SK-N-SH treated with all-trans-retinoic acid at 6 μM for 48 hours (cell line): ENCODE measurements around the gene NME1.

ENCODE experiments used
- ATAC-seq: fragments of 200-7000 bp; cut with Tn5 transposase; 3 replicates; pipeline ENCODE4 v1.9.1; 2020; ENCODE audit warnings: mild to moderate bottlenecking, moderate library complexity
- ARNTL ChIP-seq: fragments of 450-650 bp; formaldehyde crosslinking; IDR thresholded peaks from 2 replicates; pipeline ENCODE4 v1.5.0; 2020; ENCODE audit warnings: low read depth, mild to moderate bottlenecking, moderate library complexity, borderline replicate concordance
- BACH2 ChIP-seq: fragments of 250-450 bp; sonication (Bioruptor Pico); IDR thresholded peaks from 2 replicates; pipeline ENCODE4 v1.9.0; 2021; ENCODE audit warnings: mild to moderate bottlenecking, borderline replicate concordance
- CREB5 ChIP-seq: fragments of 250-450 bp; sonication (Bioruptor Pico); IDR thresholded peaks from 2 replicates; pipeline ENCODE4 v1.5.1; 2020; ENCODE audit warnings: low read depth, mild to moderate bottlenecking, moderate library complexity
- CSDC2 ChIP-seq: fragments of 250-450 bp; sonication (Bioruptor Pico); IDR thresholded peaks from 2 replicates; pipeline ENCODE4 v1.5.0; 2020; ENCODE audit warnings: mild to moderate bottlenecking, moderate library complexity
- CSRNP3 ChIP-seq: fragments of 250-450 bp; sonication (Bioruptor Pico); IDR thresholded peaks from 2 replicates; pipeline ENCODE4 v1.5.1; 2021; ENCODE audit warnings: mild to moderate bottlenecking, moderate library complexity
- ESRRG ChIP-seq: fragments of 250-450 bp; sonication (Bioruptor Pico); IDR thresholded peaks from 2 replicates; pipeline ENCODE4 v1.6.1; 2021; ENCODE audit warnings: mild to moderate bottlenecking
- GLIS3 ChIP-seq: fragments of 250-450 bp; sonication (Bioruptor Pico); IDR thresholded peaks from 2 replicates; pipeline ENCODE4 v1.5.0; 2020; ENCODE audit warnings: mild to moderate bottlenecking, moderate library complexity
- OSR1 ChIP-seq: fragments of 250-450 bp; sonication (Bioruptor Pico); IDR thresholded peaks from 2 replicates; pipeline ENCODE4 v1.8.0; 2022; ENCODE audit warnings: moderate library complexity, mild to moderate bottlenecking, inconsistent platforms
- PATZ1 ChIP-seq: fragments of 250-450 bp; sonication (Bioruptor Pico); IDR thresholded peaks from 2 replicates; pipeline ENCODE4 v1.8.0; 2020; ENCODE audit warnings: mild to moderate bottlenecking, moderate library complexity, borderline replicate concordance
- POU6F1 ChIP-seq: fragments of 250-450 bp; sonication (Bioruptor Pico); IDR thresholded peaks from 2 replicates; pipeline ENCODE4 v1.8.0; 2021; ENCODE audit warnings: low read depth, mild to moderate bottlenecking, moderate library complexity, borderline replicate concordance
- PPARA ChIP-seq: fragments of 250-450 bp; sonication (Bioruptor Pico); IDR thresholded peaks from 2 replicates; pipeline ENCODE4 v1.5.0; 2020; ENCODE audit warnings: mild to moderate bottlenecking, borderline replicate concordance
- RARB ChIP-seq: fragments of 250-450 bp; sonication (Bioruptor Pico); IDR thresholded peaks from 2 replicates; pipeline ENCODE4 v1.8.0; 2021; ENCODE audit warnings: mild to moderate bottlenecking, moderate library complexity
- SNAI2 ChIP-seq: fragments of 250-450 bp; sonication (Bioruptor Pico); IDR thresholded peaks from 2 replicates; pipeline ENCODE4 v1.5.0; 2020; ENCODE audit warnings: mild to moderate bottlenecking, moderate library complexity
- TCF4 ChIP-seq: fragments of 250-450 bp; sonication (Bioruptor Pico); IDR thresholded peaks from 2 replicates; pipeline ENCODE4 v1.8.0; 2021; ENCODE audit warnings: mild to moderate bottlenecking, moderate library complexity, borderline replicate concordance
- TOX ChIP-seq: fragments of 250-450 bp; sonication (Bioruptor Pico); IDR thresholded peaks from 2 replicates; pipeline ENCODE4 v1.8.0; 2021; ENCODE audit warnings: mild to moderate bottlenecking, moderate library complexity, borderline replicate concordance
- TSHZ2 ChIP-seq: fragments of 250-450 bp; sonication (Bioruptor Pico); IDR thresholded peaks from 2 replicates; pipeline ENCODE4 v1.5.0; 2020; ENCODE audit warnings: mild to moderate bottlenecking, moderate library complexity
- ZC3H10 ChIP-seq: fragments of 250-450 bp; sonication (Bioruptor Pico); IDR thresholded peaks from 2 replicates; pipeline ENCODE4 v1.5.1; 2021; ENCODE audit warnings: mild to moderate bottlenecking, moderate library complexity
- ZFP30 ChIP-seq: fragments of 450-650 bp; formaldehyde crosslinking; IDR thresholded peaks from 2 replicates; pipeline ENCODE4 v1.5.0; 2022; ENCODE audit warnings: mild to moderate bottlenecking, moderate library complexity
- ZNF565 ChIP-seq: fragments of 450-650 bp; formaldehyde crosslinking; conservative IDR thresholded peaks from 2 replicates; pipeline ENCODE4 v1.5.0; 2020; ENCODE audit warnings: low read depth, mild to moderate bottlenecking, moderate library complexity
- ZNF70 ChIP-seq: fragments of 450-650 bp; formaldehyde crosslinking; IDR thresholded peaks from 2 replicates; pipeline ENCODE4 v1.5.0; 2020; ENCODE audit warnings: mild to moderate bottlenecking, moderate library complexity
- ZNF8 ChIP-seq: fragments of 450-650 bp; formaldehyde crosslinking; IDR thresholded peaks from 2 replicates; pipeline ENCODE4 v1.5.0; 2020; ENCODE audit warnings: mild to moderate bottlenecking, moderate library complexity

NME1 gene

GRCh38 chr17:51159604-51160003 lies 6.2 kb downstream of the NME1 start:
- TF ChIP-seq GLIS3 (CRISPR knock-in tag) (no peak), ESRRG (CRISPR knock-in tag) (no peak), CSRNP3 (CRISPR knock-in tag) (no peak), ZNF8 (CRISPR knock-in tag) (no peak), ARNTL (CRISPR knock-in tag) (no peak), PATZ1 (CRISPR knock-in tag) (no peak), ZFP30 (no peak), ZNF70 (no peak), ZNF565 (CRISPR knock-in tag) (no peak), ZC3H10 (CRISPR knock-in tag) (no peak), BACH2 (CRISPR knock-in tag) (no peak), CSDC2 (no peak), PPARA (no peak)
- no peak for ATAC-seq

- no peak for TF ChIP-seq ARNTL (CRISPR knock-in tag)
- no peak for TF ChIP-seq TSHZ2 (CRISPR knock-in tag)
- no peak for TF ChIP-seq ZC3H10 (CRISPR knock-in tag)
- no peak for TF ChIP-seq ZNF70
- no peak for TF ChIP-seq OSR1
- no peak for TF ChIP-seq TCF4 (CRISPR knock-in tag)
- TF ChIP-seq POU6F1, result no peak
- TF ChIP-seq CSDC2, result no peak
- no peak for TF ChIP-seq ZFP30
- TF ChIP-seq CREB5 (CRISPR knock-in tag), result no peak
- TF ChIP-seq SNAI2 (CRISPR knock-in tag), result no peak
- no peak for TF ChIP-seq ESRRG (CRISPR knock-in tag)
- no peak for TF ChIP-seq PPARA
- TF ChIP-seq BACH2 (CRISPR knock-in tag), result no peak
- TF ChIP-seq ZNF8 (CRISPR knock-in tag), result no peak
- TF ChIP-seq, all 23 proteins: peak for 0
Measured at GRCh38 chr17:51161541-51161940, 8.2 kb downstream of the NME1 start.

GRCh38 chr17:51164911-51165679 lies 11.7 kb downstream of the NME1 start:
- ATAC-seq, result no peak; the same call in 2 of the 3 replicates
- TF ChIP-seq CSRNP3 (CRISPR knock-in tag), result no peak
- no peak for TF ChIP-seq ZNF70
- no peak for TF ChIP-seq CSDC2
- TF ChIP-seq SNAI2 (CRISPR knock-in tag), result no peak
- no peak for TF ChIP-seq ESRRG (CRISPR knock-in tag)
- no peak for TF ChIP-seq TOX (CRISPR knock-in tag)
- no peak for TF ChIP-seq ZFP30
- TF ChIP-seq OSR1, result no peak
- no peak for TF ChIP-seq TSHZ2 (CRISPR knock-in tag)
- no peak for TF ChIP-seq RARB (CRISPR knock-in tag)
- TF ChIP-seq ZNF8 (CRISPR knock-in tag), result no peak
- TF ChIP-seq GLIS3 (CRISPR knock-in tag), result no peak
- TF ChIP-seq ZC3H10 (CRISPR knock-in tag), result no peak
- no peak for TF ChIP-seq ZNF565 (CRISPR knock-in tag)
- TF ChIP-seq PPARA, result no peak

More at GRCh38 chr17:51161541-51161940, 8.2 kb downstream of the NME1 start:
- no peak for ATAC-seq
